ENCODE measurements around the gene DPYSL3. TPM values are rescaled to one million over a fixed set of nuclear protein-coding genes. Genes with fewer than 3 reads are reported as not detected.

Gene DPYSL3
- total RNA-seq, 1 donor from 2014 or later, result 102 TPM

DNA sequence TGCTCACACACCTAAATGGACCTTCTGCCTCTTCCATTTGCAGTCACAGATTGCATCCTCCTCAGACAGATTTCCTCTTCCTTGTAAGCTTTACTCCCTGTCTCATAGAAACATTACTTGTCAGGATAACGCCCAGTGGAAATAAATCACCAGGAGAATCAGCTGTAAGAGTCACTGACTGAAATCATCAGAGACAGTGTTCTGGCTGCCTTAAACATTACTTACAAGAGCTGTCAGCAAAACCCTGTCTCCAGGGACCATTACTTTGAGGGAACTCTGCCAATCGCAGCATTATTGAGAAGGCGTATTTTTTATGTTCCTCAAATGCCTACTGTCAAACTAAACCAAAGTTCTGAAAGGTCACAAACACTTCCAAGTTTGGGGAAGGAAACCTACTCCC, 5.9 kb downstream of the DPYSL3 start:
- TF ChIP-seq, protein P1, sequence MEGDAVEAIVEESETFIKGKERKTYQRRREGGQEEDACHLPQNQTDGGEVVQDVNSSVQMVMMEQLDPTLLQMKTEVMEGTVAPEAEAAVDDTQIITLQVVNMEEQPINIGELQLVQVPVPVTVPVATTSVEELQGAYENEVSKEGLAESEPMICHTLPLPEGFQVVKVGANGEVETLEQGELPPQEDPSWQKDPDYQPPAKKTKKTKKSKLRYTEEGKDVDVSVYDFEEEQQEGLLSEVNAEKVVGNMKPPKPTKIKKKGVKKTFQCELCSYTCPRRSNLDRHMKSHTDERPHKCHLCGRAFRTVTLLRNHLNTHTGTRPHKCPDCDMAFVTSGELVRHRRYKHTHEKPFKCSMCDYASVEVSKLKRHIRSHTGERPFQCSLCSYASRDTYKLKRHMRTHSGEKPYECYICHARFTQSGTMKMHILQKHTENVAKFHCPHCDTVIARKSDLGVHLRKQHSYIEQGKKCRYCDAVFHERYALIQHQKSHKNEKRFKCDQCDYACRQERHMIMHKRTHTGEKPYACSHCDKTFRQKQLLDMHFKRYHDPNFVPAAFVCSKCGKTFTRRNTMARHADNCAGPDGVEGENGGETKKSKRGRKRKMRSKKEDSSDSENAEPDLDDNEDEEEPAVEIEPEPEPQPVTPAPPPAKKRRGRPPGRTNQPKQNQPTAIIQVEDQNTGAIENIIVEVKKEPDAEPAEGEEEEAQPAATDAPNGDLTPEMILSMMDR (conservative IDR thresholded peaks at IDR 0.05), result no peak

GRCh38 chr5:147490989-147491388, 18.9 kb downstream of the DPYSL3 start:
- Mint-ChIP-seq H3K36me3 (ENCODE audit: low read depth) (peaks cover 4% of the 10 kb centered on the region), H3K9me3 (peaks cover 4% of the 10 kb centered on the region), H3K4me1 (no peaks in the 10 kb centered on the region), H3K4me3 (no peak overlapping the region), H3K27me3 (ENCODE audit: low read depth) (no peaks in the 10 kb centered on the region), H3K27ac (ENCODE audit: unreplicated experiment) (no peak overlapping the region)
- TF ChIP-seq, protein P1 (conservative IDR thresholded peaks at IDR 0.05), result no peak
- DNase-seq (ENCODE audit: low read depth, low spot score), result no peak

More for the DNA sequence above, 5.9 kb downstream of the DPYSL3 start:
- Mint-ChIP-seq H3K27me3 (ENCODE audit: low read depth) (peaks cover 8% of the 10 kb centered on the region), H3K4me1 (peaks cover 17% of the 10 kb centered on the region), H3K36me3 (ENCODE audit: low read depth) (peaks cover 2% of the 10 kb centered on the region), H3K27ac (ENCODE audit: unreplicated experiment) (no peak overlapping the region), H3K4me3 (no peak overlapping the region), H3K9me3 (no peaks in the 10 kb centered on the region)
- DNase-seq (ENCODE audit: low read depth, low spot score), result no peak

- H3K4me3 Mint-ChIP-seq, result no peak overlapping the region
- TF ChIP-seq, protein P1 (conservative IDR thresholded peaks at IDR 0.05), result no peak
- peaks cover 4% of the 10 kb centered on the region for H3K36me3 Mint-ChIP-seq (ENCODE audit: low read depth)
Observed at GRCh38 chr5:147487031-147487750, 22.7 kb downstream of the DPYSL3 start.

DNA sequence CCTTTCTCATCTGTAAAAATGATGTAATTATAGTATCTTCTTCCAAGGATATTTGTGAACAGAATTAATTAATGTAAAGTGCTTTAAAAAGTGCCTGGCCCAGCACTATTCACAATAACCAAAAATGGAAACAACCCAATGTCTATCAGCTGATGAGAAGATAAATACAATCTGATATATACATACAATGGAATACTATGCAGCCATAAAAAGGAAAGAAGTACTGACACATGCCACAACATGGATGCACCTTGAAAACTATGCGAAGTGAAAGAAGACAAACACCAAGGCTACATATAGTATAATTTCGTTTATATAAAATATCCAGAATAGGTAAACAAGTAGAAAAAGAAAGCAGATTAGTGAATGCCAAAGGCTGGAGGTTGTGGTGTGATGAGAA, 24.1 kb downstream of the DPYSL3 start:
- TF ChIP-seq, protein P1 (conservative IDR thresholded peaks at IDR 0.05), result no peak
- Mint-ChIP-seq H3K36me3 (ENCODE audit: low read depth) (no peaks in the 10 kb centered on the region), H3K4me3 (no peak overlapping the region), H3K9me3 (peaks cover 2% of the 10 kb centered on the region), H3K27me3 (ENCODE audit: low read depth) (no peaks in the 10 kb centered on the region), H3K27ac (ENCODE audit: unreplicated experiment) (no peak overlapping the region), H3K4me1 (peaks cover 19% of the 10 kb centered on the region)
- no peak for DNase-seq (ENCODE audit: low read depth, low spot score)

More at GRCh38 chr5:147487031-147487750, 22.7 kb downstream of the DPYSL3 start:
- Mint-ChIP-seq H3K27me3 (ENCODE audit: low read depth) (no peaks in the 10 kb centered on the region), H3K9me3 (peaks cover 6% of the 10 kb centered on the region), H3K27ac (ENCODE audit: unreplicated experiment) (no peak overlapping the region), H3K4me1 (peaks cover 19% of the 10 kb centered on the region)
- no peak for DNase-seq (ENCODE audit: low read depth, low spot score)

- Mint-ChIP-seq H3K27me3 (ENCODE audit: low read depth) (no peaks in the 10 kb centered on the region), H3K36me3 (ENCODE audit: low read depth) (no peaks in the 10 kb centered on the region), H3K4me3 (no peak overlapping the region), H3K4me1 (peaks cover 19% of the 10 kb centered on the region), H3K27ac (ENCODE audit: unreplicated experiment) (no peak overlapping the region), H3K9me3 (peaks cover 2% of the 10 kb centered on the region)
- no peak for DNase-seq (ENCODE audit: low read depth, low spot score)
- TF ChIP-seq, protein P1 (conservative IDR thresholded peaks at IDR 0.05), result no peak
Observed at GRCh38 chr5:147485046-147485445, 24.8 kb downstream of the DPYSL3 start.

All from neural crest cell (in vitro differentiated cells).